Mammary microvascular endothelial cell (primary cell): ENCODE measurements around the gene MAML3. TPM values are rescaled to one million over a fixed set of nuclear protein-coding genes. Genes with fewer than 3 reads are reported as not detected.

Experiments
- total RNA-seq: library from RNA; depleted of rRNA; stranded (reverse); fragments of >200 nt; gene quantifications from 2 replicates; pipeline ENCODE4 v1.2.3, GENCODE V29; 2015

MAML3 gene
- 6.6 and 7.0 TPM in 2 replicates for total RNA-seq

DNA sequence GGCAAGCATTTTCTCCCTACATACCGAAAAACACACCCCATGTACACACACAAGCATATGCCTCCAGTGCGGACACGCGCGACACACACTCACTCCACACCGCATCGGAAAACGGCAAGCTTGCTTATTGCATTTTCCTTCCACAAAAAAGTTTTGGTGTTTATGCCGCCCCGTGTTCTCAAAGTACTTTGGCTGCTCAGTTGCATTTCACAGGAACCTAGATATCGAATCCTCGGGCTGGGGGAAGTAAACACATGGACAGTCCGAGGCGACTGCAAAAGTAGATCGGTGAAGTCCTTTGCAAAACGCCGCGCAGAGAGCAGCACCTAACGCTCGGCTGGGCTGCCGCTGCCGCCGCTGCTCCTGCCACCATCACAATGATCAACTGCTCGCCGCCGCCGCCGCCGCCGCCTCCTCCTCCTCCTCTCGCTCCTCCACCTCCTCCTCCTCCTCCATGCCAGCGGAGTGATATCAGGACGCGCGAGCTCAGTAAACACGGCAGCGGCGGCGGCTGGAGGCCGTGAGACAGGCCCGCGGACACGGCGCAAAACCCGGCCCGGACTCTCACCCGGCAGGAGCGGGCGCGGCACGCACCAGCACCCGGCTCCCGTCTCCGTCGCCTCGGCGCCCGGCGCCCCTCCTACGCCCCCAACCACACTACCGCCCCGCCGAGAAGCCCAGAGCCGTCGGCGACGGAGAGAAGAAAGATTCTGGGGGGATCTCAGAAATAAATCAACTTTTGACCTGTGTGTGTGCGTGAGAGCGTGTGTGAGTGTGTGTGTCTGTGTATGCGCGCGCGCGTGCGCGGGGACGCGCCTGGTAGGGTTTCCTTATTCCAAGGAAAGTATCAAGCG lies at the start of gene MAML3:
Gene MAML3, minus strand, starts transcription at position 467 of the 854 bp plus-strand sequence. CDS start 857 bp downstream, outside the sequence.

Other genes with a start within 250 kb of the MAML3 start
- 57.8 and 58.6 TPM in 2 replicates for gene SCOC, start 219.5 kb upstream of the MAML3 start, total RNA-seq